ENCODE results near the gene ATAD2B.
A peak's percentile ranks its signal among the peaks of the same experiment; 100 is the strongest.

The ATAD2B gene

DNA sequence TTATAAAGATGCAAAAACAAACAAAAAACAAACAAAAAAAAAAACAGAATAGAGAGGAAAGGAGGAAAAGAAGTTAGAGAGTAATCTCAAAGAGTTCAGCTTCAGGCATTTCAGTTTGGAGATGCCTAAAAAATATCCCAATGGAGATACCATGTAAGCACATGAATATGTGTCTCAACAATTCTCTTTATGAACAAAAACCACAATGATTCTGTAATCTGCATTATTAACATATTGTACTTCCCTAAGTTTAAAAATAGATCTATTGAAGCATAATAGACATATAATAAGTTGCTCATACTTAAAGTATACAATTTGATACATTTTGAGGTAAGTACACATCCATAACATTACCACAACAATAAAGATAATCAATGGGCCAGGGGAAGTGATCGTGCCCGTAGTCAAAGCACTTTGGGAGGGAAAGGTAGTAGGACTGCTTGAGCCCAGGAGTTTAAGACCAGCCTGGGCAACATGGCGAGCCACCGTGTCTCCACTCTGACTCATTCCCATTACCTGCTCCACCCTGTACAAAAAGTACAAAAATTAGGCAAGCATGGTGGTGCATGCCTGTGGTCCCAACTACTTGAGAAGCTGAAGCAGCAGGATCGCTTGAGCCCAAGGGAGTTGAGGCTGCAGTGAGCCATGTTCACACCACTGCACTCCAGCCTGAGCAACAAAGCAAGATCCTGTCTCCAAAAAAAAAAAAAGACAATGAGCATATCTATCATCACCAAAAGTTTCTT lies 158.9 kb downstream of the ATAD2B start:
- H3K9ac ChIP-seq (ENCODE audit: low read length): no peak overlapping the region
- no peak overlapping the region for H3K4me3 ChIP-seq (ENCODE audit: low read depth, low read length)
- H3K9me3 ChIP-seq (ENCODE audit: control insufficient read depth, insufficient read depth, low read depth, low read length): no peaks in the 10 kb centered on the region
- H3K27ac ChIP-seq (ENCODE audit: low read depth, low read length): no peak overlapping the region
- H3K27me3 ChIP-seq (ENCODE audit: control insufficient read depth, insufficient read depth, low read length): no peaks in the 10 kb centered on the region
- no peaks in the 10 kb centered on the region for H3K4me1 ChIP-seq (ENCODE audit: control insufficient read depth, insufficient read depth, low read length)
- H3K36me3 ChIP-seq (ENCODE audit: control insufficient read depth, insufficient read depth, low read length): peaks cover 10% of the 10 kb centered on the region

DNA sequence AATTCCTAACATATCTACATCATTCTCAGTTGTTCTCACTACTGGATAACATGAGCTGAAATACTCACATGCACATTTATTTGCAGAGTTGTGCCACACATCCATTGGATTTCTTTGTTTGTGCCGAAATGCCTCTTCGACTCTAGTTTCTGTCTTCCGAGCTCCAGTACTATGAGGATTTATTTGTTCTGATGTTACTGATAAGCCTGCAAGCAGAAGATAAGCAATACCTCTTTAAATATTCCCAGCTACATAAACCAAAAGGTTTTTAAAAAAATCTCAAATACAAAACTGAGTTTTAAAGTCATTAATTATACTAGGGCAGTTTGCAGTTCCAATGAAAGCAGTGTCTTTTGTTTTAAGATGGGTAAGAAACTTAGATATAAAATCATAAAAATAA lies 164.8 kb downstream of the ATAD2B start:
- Histone ChIP-seq H3K9ac (ENCODE audit: low read length) (no peak overlapping the region), H3K27ac (ENCODE audit: low read depth, low read length) (no peak overlapping the region), H3K36me3 (ENCODE audit: control insufficient read depth, insufficient read depth, low read length) (peaks cover 12% of the 10 kb centered on the region), H3K27me3 (ENCODE audit: control insufficient read depth, insufficient read depth, low read length) (no peaks in the 10 kb centered on the region), H3K4me1 (ENCODE audit: control insufficient read depth, insufficient read depth, low read length) (peaks cover 6% of the 10 kb centered on the region; the same call in 1 of the 2 replicates), H3K9me3 (ENCODE audit: control insufficient read depth, insufficient read depth, low read depth, low read length) (no peaks in the 10 kb centered on the region), H3K4me3 (ENCODE audit: low read depth, low read length) (no peak overlapping the region)

GRCh38 chr2:23761638-23762037 lies 165.3 kb downstream of the ATAD2B start:
- Histone ChIP-seq H3K4me3 (ENCODE audit: low read depth, low read length) (no peak overlapping the region), H3K4me1 (ENCODE audit: control insufficient read depth, insufficient read depth, low read length) (peaks cover 6% of the 10 kb centered on the region; the same call in 1 of the 2 replicates), H3K36me3 (ENCODE audit: control insufficient read depth, insufficient read depth, low read length) (peaks cover 17% of the 10 kb centered on the region), H3K9me3 (ENCODE audit: control insufficient read depth, insufficient read depth, low read depth, low read length) (no peaks in the 10 kb centered on the region), H3K9ac (ENCODE audit: low read length) (no peak overlapping the region), H3K27ac (ENCODE audit: low read depth, low read length) (no peak overlapping the region), H3K27me3 (ENCODE audit: control insufficient read depth, insufficient read depth, low read length) (no peaks in the 10 kb centered on the region)

DNA sequence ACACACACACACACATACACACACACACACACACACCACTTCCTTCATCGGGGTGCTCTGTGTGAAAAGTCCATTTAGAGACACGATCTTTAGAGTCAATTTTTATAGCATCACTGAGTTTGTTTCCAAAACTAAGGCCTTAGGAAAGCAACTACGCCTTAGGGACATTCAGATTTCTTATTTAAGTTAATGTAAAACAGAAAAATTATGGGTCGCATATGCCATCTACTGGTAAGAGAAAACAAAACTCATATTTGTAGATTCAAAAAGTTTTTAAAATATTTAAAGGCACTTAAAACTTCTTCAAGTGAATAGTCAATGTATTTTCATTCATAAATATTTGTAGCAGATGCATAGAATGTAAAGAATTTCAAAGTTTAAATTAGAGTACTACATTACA lies 166.2 kb downstream of the ATAD2B start:
- no peak overlapping the region for H3K4me3 ChIP-seq (ENCODE audit: low read depth, low read length)
- H3K27me3 ChIP-seq (ENCODE audit: control insufficient read depth, insufficient read depth, low read length): no peaks in the 10 kb centered on the region
- H3K27ac ChIP-seq (ENCODE audit: low read depth, low read length): no peak overlapping the region
- H3K9me3 ChIP-seq (ENCODE audit: control insufficient read depth, insufficient read depth, low read depth, low read length): no peaks in the 10 kb centered on the region
- H3K36me3 ChIP-seq (ENCODE audit: control insufficient read depth, insufficient read depth, low read length): peaks cover 19% of the 10 kb centered on the region
- peaks cover 12% of the 10 kb centered on the region for H3K4me1 ChIP-seq (ENCODE audit: control insufficient read depth, insufficient read depth, low read length)
- H3K9ac ChIP-seq (ENCODE audit: low read length): no peak overlapping the region

- Histone ChIP-seq H3K27ac (ENCODE audit: low read depth, low read length) (no peak overlapping the region), H3K9ac (ENCODE audit: low read length) (no peak overlapping the region), H3K4me1 (ENCODE audit: control insufficient read depth, insufficient read depth, low read length) (peaks cover 21% of the 10 kb centered on the region), H3K27me3 (ENCODE audit: control insufficient read depth, insufficient read depth, low read length) (no peaks in the 10 kb centered on the region), H3K36me3 (ENCODE audit: control insufficient read depth, insufficient read depth, low read length) (peaks cover 19% of the 10 kb centered on the region), H3K9me3 (ENCODE audit: control insufficient read depth, insufficient read depth, low read depth, low read length) (no peaks in the 10 kb centered on the region), H3K4me3 (ENCODE audit: low read depth, low read length) (no peak overlapping the region)
These were observed 169.1 kb downstream of the ATAD2B start for GRCh38 chr2:23757686-23758433.

DNA sequence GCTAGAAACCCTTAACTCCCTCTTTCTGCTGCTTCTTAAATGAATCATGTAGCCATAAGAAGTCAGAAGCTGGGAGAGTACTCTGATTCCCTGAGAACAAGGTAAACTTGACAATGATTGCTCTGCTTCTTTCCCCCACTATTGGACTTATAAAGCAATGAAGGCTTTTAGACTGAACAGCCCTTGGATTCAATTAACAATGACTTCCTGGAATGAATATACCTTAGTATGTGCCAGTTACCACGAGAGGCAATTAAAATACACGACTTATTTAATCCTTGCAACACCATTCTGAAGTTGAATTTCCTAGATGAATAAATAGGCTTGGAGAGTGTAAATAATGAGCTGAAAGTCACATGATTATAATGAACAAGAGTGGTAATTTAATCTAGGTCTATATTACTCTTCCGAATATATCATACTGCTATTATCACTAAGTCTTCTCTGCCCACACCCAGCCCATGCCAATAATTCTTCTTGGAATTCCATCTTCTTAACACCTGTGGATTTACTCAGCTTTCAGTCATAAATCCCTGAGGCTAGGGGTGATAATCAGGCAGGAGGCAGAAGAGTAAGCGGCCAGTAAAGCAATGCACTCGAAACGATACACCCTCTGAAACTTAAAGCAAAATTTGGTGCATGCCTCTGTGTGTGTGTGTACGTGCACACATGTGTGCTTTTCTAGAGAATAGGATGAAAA lies 170.2 kb downstream of the ATAD2B start:
- Histone ChIP-seq H3K9ac (ENCODE audit: low read length) (no peak overlapping the region), H3K36me3 (ENCODE audit: control insufficient read depth, insufficient read depth, low read length) (peaks cover 19% of the 10 kb centered on the region), H3K27ac (ENCODE audit: low read depth, low read length) (no peak overlapping the region), H3K9me3 (ENCODE audit: control insufficient read depth, insufficient read depth, low read depth, low read length) (no peaks in the 10 kb centered on the region), H3K27me3 (ENCODE audit: control insufficient read depth, insufficient read depth, low read length) (no peaks in the 10 kb centered on the region), H3K4me3 (ENCODE audit: low read depth, low read length) (no peak overlapping the region), H3K4me1 (ENCODE audit: control insufficient read depth, insufficient read depth, low read length) (peaks cover 25% of the 10 kb centered on the region)

- Histone ChIP-seq H3K27me3 (ENCODE audit: control insufficient read depth, insufficient read depth, low read length) (no peaks in the 10 kb centered on the region), H3K36me3 (ENCODE audit: control insufficient read depth, insufficient read depth, low read length) (peaks cover 17% of the 10 kb centered on the region), H3K4me3 (ENCODE audit: low read depth, low read length) (no peak overlapping the region), H3K4me1 (ENCODE audit: control insufficient read depth, insufficient read depth, low read length) (peaks cover 41% of the 10 kb centered on the region), H3K9me3 (ENCODE audit: control insufficient read depth, insufficient read depth, low read depth, low read length) (no peaks in the 10 kb centered on the region), H3K9ac (ENCODE audit: low read length) (no peak overlapping the region), H3K27ac (ENCODE audit: low read depth, low read length) (no peak overlapping the region)
These were observed 172.0 kb downstream of the ATAD2B start for GRCh38 chr2:23754970-23755369.

DNA sequence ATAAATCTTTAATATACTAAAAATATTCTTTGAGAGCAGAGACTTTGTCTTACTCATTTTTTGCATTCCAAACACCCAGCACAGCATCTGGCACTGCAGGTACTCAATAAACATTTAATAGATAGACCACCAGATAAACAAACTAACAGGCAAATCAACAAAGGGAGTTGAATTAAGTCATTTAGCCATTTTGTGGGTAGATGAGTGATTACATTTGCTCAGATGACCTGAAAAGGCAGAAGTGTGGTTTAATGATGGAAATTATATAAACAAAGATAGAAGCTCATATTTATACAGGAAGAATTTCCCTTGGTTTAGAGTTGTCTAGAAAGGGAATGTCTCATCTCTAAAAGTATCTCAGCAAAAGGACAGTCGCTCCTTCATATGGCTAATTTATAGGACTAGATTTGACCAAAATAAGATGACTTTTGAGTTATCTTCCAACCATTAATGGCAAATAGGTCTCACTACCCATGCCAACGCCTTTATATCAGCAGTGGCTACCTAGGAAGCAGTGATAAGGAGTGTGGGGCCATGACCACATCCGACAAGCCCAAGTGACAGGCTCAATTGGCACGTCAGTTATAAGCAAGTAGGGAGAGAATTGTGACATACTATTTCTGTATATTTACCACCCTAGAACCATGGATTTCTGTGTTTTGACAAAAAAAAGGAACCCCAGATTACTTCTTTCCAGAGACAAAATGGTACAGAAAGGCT lies 173.5 kb downstream of the ATAD2B start:
- H3K4me3 ChIP-seq (ENCODE audit: low read depth, low read length): no peak overlapping the region
- peaks cover 41% of the 10 kb centered on the region for H3K4me1 ChIP-seq (ENCODE audit: control insufficient read depth, insufficient read depth, low read length)
- no peaks in the 10 kb centered on the region for H3K9me3 ChIP-seq (ENCODE audit: control insufficient read depth, insufficient read depth, low read depth, low read length)
- H3K9ac ChIP-seq (ENCODE audit: low read length): no peak overlapping the region
- no peak overlapping the region for H3K27ac ChIP-seq (ENCODE audit: low read depth, low read length)
- H3K36me3 ChIP-seq (ENCODE audit: control insufficient read depth, insufficient read depth, low read length): peaks cover 14% of the 10 kb centered on the region
- no peaks in the 10 kb centered on the region for H3K27me3 ChIP-seq (ENCODE audit: control insufficient read depth, insufficient read depth, low read length)

- Histone ChIP-seq H3K9me3 (ENCODE audit: control insufficient read depth, insufficient read depth, low read depth, low read length) (no peaks in the 10 kb centered on the region), H3K27ac (ENCODE audit: low read depth, low read length) (no peak overlapping the region), H3K27me3 (ENCODE audit: control insufficient read depth, insufficient read depth, low read length) (no peaks in the 10 kb centered on the region), H3K36me3 (ENCODE audit: control insufficient read depth, insufficient read depth, low read length) (0 out of 2 replicates have a peak, but pooled peaks cover 3% of the 10 kb centered on the region), H3K4me3 (ENCODE audit: low read depth, low read length) (0 out of 2 replicates have a peak overlapping the region, but pooled peaks have one; percentile 17), H3K9ac (ENCODE audit: low read length) (no peak overlapping the region), H3K4me1 (ENCODE audit: control insufficient read depth, insufficient read depth, low read length) (peaks cover 35% of the 10 kb centered on the region)
These were observed 175.1 kb downstream of the ATAD2B start for GRCh38 chr2:23751747-23752265.

GRCh38 chr2:23746141-23746863 lies 180.6 kb downstream of the ATAD2B start:
- Histone ChIP-seq H3K4me3 (ENCODE audit: low read depth, low read length) (no peak overlapping the region), H3K4me1 (ENCODE audit: control insufficient read depth, insufficient read depth, low read length) (peaks cover 12% of the 10 kb centered on the region), H3K27ac (ENCODE audit: low read depth, low read length) (no peak overlapping the region), H3K9ac (ENCODE audit: low read length) (no peak overlapping the region), H3K9me3 (ENCODE audit: control insufficient read depth, insufficient read depth, low read depth, low read length) (no peaks in the 10 kb centered on the region), H3K36me3 (ENCODE audit: control insufficient read depth, insufficient read depth, low read length) (no peaks in the 10 kb centered on the region), H3K27me3 (ENCODE audit: control insufficient read depth, insufficient read depth, low read length) (no peaks in the 10 kb centered on the region)

All from HUES6 (cell line).